PC-9 (cell line): ENCODE measurements around the gene EPHA1.

Experiments used
- EZH2 ChIP-seq: fragments of 200-600 bp; sonication (generic); IDR thresholded peaks from 2 replicates; pipeline ENCODE4 v1.8.0; 2017; ENCODE audit warnings: antibody characterized with exemption, low read depth
- TF ChIP-seq, protein P1 (sequence below): fragments of 200-600 bp; sonication (generic); conservative IDR thresholded peaks from 2 replicates; pipeline ENCODE4 v1.6.1; 2017; ENCODE audit warnings: mixed run types, antibody characterized with exemption, mild to moderate bottlenecking, moderate library complexity

DNA sequence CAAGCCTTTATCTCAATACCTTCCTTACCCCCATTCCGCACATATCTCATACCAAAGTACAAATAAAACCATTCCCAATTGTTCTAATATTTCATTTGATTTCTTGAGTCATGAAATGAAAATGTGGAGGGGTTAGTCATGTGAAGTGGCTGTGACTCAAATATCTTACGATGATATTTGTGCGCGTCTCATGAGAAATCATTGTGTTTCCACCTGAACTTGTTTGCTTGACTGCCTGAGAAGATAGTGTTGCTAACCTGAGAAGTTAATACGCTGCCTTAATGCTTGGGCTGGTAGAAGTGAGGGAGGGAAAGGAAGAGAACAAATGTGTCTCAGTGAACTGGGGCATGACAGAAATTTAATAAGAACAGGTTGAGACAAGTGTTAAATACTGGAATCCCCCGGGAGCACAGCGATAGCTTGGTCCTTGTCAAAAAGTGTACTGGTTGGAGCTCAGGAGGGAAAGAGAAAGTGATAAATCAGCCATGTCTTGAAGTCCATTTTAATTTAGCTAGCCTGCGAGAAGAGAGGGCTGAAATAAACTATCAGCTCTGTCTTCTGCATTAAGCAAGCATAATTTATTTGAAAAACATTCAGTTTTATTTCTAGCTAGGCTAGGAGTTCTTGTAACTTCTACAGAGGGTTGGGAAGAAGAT is 7.2 kb upstream of the EPHA1 start:
- TF ChIP-seq, protein P1, sequence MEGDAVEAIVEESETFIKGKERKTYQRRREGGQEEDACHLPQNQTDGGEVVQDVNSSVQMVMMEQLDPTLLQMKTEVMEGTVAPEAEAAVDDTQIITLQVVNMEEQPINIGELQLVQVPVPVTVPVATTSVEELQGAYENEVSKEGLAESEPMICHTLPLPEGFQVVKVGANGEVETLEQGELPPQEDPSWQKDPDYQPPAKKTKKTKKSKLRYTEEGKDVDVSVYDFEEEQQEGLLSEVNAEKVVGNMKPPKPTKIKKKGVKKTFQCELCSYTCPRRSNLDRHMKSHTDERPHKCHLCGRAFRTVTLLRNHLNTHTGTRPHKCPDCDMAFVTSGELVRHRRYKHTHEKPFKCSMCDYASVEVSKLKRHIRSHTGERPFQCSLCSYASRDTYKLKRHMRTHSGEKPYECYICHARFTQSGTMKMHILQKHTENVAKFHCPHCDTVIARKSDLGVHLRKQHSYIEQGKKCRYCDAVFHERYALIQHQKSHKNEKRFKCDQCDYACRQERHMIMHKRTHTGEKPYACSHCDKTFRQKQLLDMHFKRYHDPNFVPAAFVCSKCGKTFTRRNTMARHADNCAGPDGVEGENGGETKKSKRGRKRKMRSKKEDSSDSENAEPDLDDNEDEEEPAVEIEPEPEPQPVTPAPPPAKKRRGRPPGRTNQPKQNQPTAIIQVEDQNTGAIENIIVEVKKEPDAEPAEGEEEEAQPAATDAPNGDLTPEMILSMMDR = no peak
- TF ChIP-seq EZH2 = no peak
